HFFc6 (cell line): ENCODE data around the gene SGCE. TPM values are rescaled to one million over a fixed set of nuclear protein-coding genes. Genes with fewer than 3 reads are reported as not detected.

Source experiments
- DNase-seq: peaks from one replicate; pipeline ENCODE4 v3.0.0-alpha.2; 2018
- H3K27ac Mint-ChIP-seq: 2 replicates; pipeline ENCODE4 v1.8.0; 2020; ENCODE audit warnings: mild to moderate bottlenecking, mixed read lengths
- H3K27me3 Mint-ChIP-seq: 2 replicates; pipeline ENCODE4 v1.8.0; 2021; ENCODE audit warnings: mild to moderate bottlenecking, moderate library complexity, mixed read lengths; ENCODE audit not compliant: insufficient read depth
- H3K36me3 Mint-ChIP-seq: 2 replicates; pipeline ENCODE4 v1.8.0; 2021; ENCODE audit warnings: low read depth, mixed read lengths
- H3K4me1 Mint-ChIP-seq: 2 replicates; pipeline ENCODE4 v1.8.0; 2020; ENCODE audit warnings: low read depth, mixed read lengths
- H3K4me3 Mint-ChIP-seq: 2 replicates; pipeline ENCODE4 v1.8.0; 2020; ENCODE audit warnings: mild to moderate bottlenecking, moderate library complexity, mixed read lengths
- H3K9me3 Mint-ChIP-seq: 2 replicates; pipeline ENCODE4 v1.8.0; 2020; ENCODE audit warnings: mild to moderate bottlenecking, mixed read lengths
- total RNA-seq, 6 experiments: library from RNA; stranded (reverse); fragmentation: NEBNext Ultra II Directional; extraction: Animal tissue kit (Norgen Biotek cat#: 25700); gene quantifications; 2 replicates in 1 of 6; 3 replicates in 5 of 6; pipeline ENCODE4 v1.2.3, GENCODE V29; 2021
- TF ChIP-seq, protein P1 (sequence below): fragments of 200-600 bp; sonication (generic); IDR thresholded peaks from 2 replicates; pipeline ENCODE4 v1.5.0; 2021; ENCODE audit warnings: antibody characterized with exemption, mild to moderate bottlenecking

Gene SGCE
- total RNA-seq, 6 experiments from 2014 or later = 30.2 to 52.7 (median 49.0) TPM

GRCh38 chr7:94697035-94697974 is 41.4 kb upstream of the SGCE start:
- no peaks in the 10 kb centered on the region for H3K36me3 Mint-ChIP-seq
- no peaks in the 10 kb centered on the region for H3K9me3 Mint-ChIP-seq
- peak overlapping the region; percentile 87 for H3K27ac Mint-ChIP-seq
- peak; percentile 95 for DNase-seq
- H3K27me3 Mint-ChIP-seq = peaks cover 4% of the 10 kb centered on the region; the same call in 1 of the 2 replicates
- no peak overlapping the region; the same call in 1 of the 2 replicates for H3K4me3 Mint-ChIP-seq
- peaks cover 35% of the 10 kb centered on the region for H3K4me1 Mint-ChIP-seq
- TF ChIP-seq, protein P1, sequence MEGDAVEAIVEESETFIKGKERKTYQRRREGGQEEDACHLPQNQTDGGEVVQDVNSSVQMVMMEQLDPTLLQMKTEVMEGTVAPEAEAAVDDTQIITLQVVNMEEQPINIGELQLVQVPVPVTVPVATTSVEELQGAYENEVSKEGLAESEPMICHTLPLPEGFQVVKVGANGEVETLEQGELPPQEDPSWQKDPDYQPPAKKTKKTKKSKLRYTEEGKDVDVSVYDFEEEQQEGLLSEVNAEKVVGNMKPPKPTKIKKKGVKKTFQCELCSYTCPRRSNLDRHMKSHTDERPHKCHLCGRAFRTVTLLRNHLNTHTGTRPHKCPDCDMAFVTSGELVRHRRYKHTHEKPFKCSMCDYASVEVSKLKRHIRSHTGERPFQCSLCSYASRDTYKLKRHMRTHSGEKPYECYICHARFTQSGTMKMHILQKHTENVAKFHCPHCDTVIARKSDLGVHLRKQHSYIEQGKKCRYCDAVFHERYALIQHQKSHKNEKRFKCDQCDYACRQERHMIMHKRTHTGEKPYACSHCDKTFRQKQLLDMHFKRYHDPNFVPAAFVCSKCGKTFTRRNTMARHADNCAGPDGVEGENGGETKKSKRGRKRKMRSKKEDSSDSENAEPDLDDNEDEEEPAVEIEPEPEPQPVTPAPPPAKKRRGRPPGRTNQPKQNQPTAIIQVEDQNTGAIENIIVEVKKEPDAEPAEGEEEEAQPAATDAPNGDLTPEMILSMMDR = no peak

DNA sequence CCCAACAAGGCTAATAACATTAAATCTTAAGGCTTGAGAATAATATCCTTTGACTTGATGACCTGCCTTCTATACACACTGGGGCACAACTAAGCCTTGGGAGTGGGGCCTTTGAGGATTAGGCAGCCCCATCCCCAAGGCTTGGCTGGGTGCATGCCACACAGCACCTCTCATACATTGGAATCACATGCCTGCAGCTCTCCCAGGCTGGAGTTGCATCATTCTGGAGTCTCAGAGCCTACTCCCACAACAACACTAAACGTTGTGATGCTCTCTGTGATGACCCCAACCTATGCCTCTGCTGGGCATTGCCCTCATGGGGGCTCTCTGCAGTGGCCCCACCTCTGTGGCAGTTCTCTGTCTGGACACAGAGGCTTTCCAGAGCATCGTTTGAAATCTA is 31.9 kb upstream of the SGCE start:
- no peak for DNase-seq
- H3K27ac Mint-ChIP-seq = no peak overlapping the region
- no peaks in the 10 kb centered on the region for H3K36me3 Mint-ChIP-seq
- H3K27me3 Mint-ChIP-seq = peaks cover under 1% of the 10 kb centered on the region; the same call in 1 of the 2 replicates
- H3K4me3 Mint-ChIP-seq = no peak overlapping the region
- H3K4me1 Mint-ChIP-seq = no peaks in the 10 kb centered on the region
- TF ChIP-seq, protein P1 = no peak
- H3K9me3 Mint-ChIP-seq = no peaks in the 10 kb centered on the region

DNA sequence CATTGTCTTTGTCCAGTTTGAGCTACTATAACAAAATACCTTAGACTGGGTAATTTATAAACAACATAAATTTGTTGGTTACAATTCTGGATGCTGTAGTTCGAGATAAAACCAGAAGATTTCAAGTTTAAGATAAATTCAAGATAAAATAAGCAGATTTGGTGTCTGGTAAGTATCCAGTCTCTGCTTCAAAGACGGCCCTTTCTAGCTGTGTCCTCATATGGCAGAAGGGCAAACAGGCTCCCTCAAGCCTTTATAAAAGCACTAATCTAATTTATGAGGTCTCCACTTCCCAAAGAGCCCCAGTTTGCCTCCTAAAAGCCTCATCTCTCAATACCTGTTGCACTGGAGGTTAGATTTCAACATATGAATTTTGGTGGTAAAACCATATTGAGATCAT is 31.1 kb upstream of the SGCE start:
- Mint-ChIP-seq H3K4me1 (no peaks in the 10 kb centered on the region), H3K36me3 (no peaks in the 10 kb centered on the region), H3K9me3 (no peaks in the 10 kb centered on the region), H3K4me3 (no peak overlapping the region), H3K27ac (no peak overlapping the region), H3K27me3 (peaks cover 2% of the 10 kb centered on the region; the same call in 1 of the 2 replicates)
- TF ChIP-seq, protein P1 = no peak
- no peak for DNase-seq

DNA sequence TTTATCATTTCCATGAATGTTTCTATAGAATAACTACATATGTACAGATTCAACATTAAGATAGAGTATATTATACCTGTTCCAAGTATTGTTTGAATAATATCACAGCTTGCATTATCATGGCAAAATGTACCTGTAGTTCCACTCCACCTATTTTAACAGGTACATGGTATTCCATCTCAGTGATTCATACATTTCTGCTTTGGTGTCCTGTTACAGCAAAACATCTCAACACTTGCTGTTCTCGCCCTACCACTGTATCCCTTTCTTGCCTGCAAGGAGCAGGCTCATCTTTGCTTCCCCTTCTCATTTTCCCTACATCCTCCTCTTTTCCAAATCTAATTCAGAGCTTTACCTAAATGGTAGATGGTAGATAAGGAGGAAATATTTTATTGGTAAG is 27.1 kb upstream of the SGCE start:
- DNase-seq = no peak
- no peaks in the 10 kb centered on the region for H3K36me3 Mint-ChIP-seq
- no peak overlapping the region for H3K4me3 Mint-ChIP-seq
- TF ChIP-seq, protein P1 = no peak
- H3K27ac Mint-ChIP-seq = no peak overlapping the region
- H3K4me1 Mint-ChIP-seq = no peaks in the 10 kb centered on the region
- H3K9me3 Mint-ChIP-seq = no peaks in the 10 kb centered on the region
- H3K27me3 Mint-ChIP-seq = peaks cover 2% of the 10 kb centered on the region; the same call in 1 of the 2 replicates

- H3K27me3 Mint-ChIP-seq = peaks cover 3% of the 10 kb centered on the region
- H3K36me3 Mint-ChIP-seq = no peaks in the 10 kb centered on the region
- TF ChIP-seq, protein P1 = no peak
- no peaks in the 10 kb centered on the region for H3K4me1 Mint-ChIP-seq
- no peak for DNase-seq
- H3K9me3 Mint-ChIP-seq = no peaks in the 10 kb centered on the region
- H3K4me3 Mint-ChIP-seq = no peak overlapping the region
- H3K27ac Mint-ChIP-seq = no peak overlapping the region
Measured at GRCh38 chr7:94679358-94679757, 23.4 kb upstream of the SGCE start.
